Measurements from ENCODE around the gene TBCB. TPM values are rescaled to one million over a fixed set of nuclear protein-coding genes. Genes with fewer than 3 reads are reported as not detected.
"Not testable (repeated sequence)": the region's sequence is repeated elsewhere in the genome, so short reads cannot be mapped to it uniquely, and the experiment has no call there.

The TBCB gene
- polyA plus RNA-seq, result 95.3 TPM
- long read RNA-seq, donor 1, transcript TBCB-201 (6 exons, 1,473 nt), result major isoform, 15 of 19 reads
- long read RNA-seq, donor 1, partial matches to known transcripts, result 0 of 19 reads
- long read RNA-seq, donor 1, other reads (novel, unspliced or antisense), result 0 of 19 reads
- long read RNA-seq, donor 2, transcript TBCB-201 (6 exons, 1,473 nt), result major isoform, 32 of 44 reads
- long read RNA-seq, donor 2, transcript TBCB-208 (5 exons, 776 nt), result minor isoform, 5 of 44 reads
- long read RNA-seq, donor 2, partial matches to known transcripts, result 0 of 44 reads
- long read RNA-seq, donor 2, other reads (novel, unspliced or antisense), result 0 of 44 reads
- long read RNA-seq, donor 3, result 0 reads
- long read RNA-seq, donor 4, partial matches to known transcripts, result 0 of 2 reads
- long read RNA-seq, donor 4, other reads (novel, unspliced or antisense), result 0 of 2 reads
- long read RNA-seq, donor 5, transcript TBCB-208 (5 exons, 776 nt), result minor isoform, 5 of 45 reads
- long read RNA-seq, donor 5, transcript TBCB-201 (6 exons, 1,473 nt), result major isoform, 37 of 45 reads
- long read RNA-seq, donor 5, partial matches to known transcripts, result 0 of 45 reads
- long read RNA-seq, donor 5, other reads (novel, unspliced or antisense), result 0 of 45 reads
- long read RNA-seq, donor 6, transcript TBCB-201 (6 exons, 1,473 nt), result major isoform, 38 of 43 reads
- long read RNA-seq, donor 6, partial matches to known transcripts, result 0 of 43 reads
- long read RNA-seq, donor 6, other reads (novel, unspliced or antisense), result 0 of 43 reads
- long read RNA-seq, donor 7, transcript TBCB-201 (6 exons, 1,473 nt), result major isoform, 23 of 28 reads
- long read RNA-seq, donor 7, partial matches to known transcripts, result 0 of 28 reads
- long read RNA-seq, donor 7, other reads (novel, unspliced or antisense), result 0 of 28 reads
- long read RNA-seq, donor 8, transcript TBCB-208 (5 exons, 776 nt), result minor isoform, 5 of 70 reads
- long read RNA-seq, donor 8, transcript TBCB-206 (4 exons, 656 nt), result minor isoform, 9 of 70 reads
- long read RNA-seq, donor 8, transcript TBCB-201 (6 exons, 1,473 nt), result major isoform, 38 of 70 reads
- long read RNA-seq, donor 8, partial matches to known transcripts, result 15 of 70 reads
- long read RNA-seq, donor 8, other reads (novel, unspliced or antisense), result 0 of 70 reads
- long read RNA-seq, donor 9, transcript TBCB-201 (6 exons, 1,473 nt), result major isoform, 36 of 73 reads
- long read RNA-seq, donor 9, transcript TBCB-208 (5 exons, 776 nt), result minor isoform, 5 of 73 reads
- long read RNA-seq, donor 9, transcript TBCB-206 (4 exons, 656 nt), result minor isoform, 11 of 73 reads
- long read RNA-seq, donor 9, partial matches to known transcripts, result 14 of 73 reads
- long read RNA-seq, donor 9, other reads (novel, unspliced or antisense), result 0 of 73 reads
- long read RNA-seq, donor 10, transcript TBCB-201 (6 exons, 1,473 nt), result major isoform, 37 of 83 reads
- long read RNA-seq, donor 10, transcript TBCB-208 (5 exons, 776 nt), result minor isoform, 7 of 83 reads
- long read RNA-seq, donor 10, transcript TBCB-206 (4 exons, 656 nt), result minor isoform, 10 of 83 reads
- long read RNA-seq, donor 10, partial matches to known transcripts, result 26 of 83 reads
- long read RNA-seq, donor 10, other reads (novel, unspliced or antisense), result 0 of 83 reads
- long read RNA-seq, donor 11, transcript TBCB-201 (6 exons, 1,473 nt), result major isoform, 22 of 29 reads
- long read RNA-seq, donor 11, partial matches to known transcripts, result 5 of 29 reads
- long read RNA-seq, donor 11, other reads (novel, unspliced or antisense), result 0 of 29 reads

DNA sequence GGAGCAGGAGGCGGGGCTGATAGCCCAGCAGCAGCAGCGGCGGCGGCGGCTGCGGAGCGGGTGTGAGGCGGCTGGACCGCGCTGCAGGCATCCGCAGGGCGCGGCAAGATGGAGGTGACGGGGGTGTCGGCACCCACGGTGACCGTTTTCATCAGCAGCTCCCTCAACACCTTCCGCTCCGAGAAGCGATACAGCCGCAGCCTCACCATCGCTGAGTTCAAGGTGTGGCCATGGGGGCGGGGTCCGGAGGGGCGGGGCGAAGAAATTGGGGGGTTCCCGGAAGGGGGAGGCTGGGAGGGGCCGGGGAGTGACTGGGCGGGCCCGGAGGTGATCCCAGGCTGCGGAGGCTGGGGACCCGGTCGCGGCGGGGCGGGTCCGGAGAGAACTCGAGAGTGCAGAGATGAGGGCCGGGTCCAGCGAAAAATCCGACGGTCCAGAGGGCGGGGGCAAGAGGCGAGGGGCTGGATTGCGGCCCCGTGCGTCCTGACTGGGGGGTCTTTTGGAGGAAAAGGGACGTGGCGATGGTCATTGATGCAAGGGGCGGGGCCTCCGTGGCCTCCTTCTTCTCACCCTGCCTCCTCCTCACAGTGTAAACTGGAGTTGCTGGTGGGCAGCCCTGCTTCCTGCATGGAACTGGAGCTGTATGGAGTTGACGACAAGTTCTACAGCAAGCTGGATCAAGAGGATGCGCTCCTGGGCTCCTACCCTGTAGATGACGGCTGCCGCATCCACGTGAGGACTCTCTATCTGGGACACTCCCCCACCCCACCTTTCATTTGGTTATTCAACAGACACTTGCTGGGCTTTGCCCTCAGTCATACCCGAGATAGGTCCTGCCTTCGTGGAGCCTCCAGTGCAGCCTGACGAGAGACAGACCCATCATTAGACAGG, at the start of gene TBCB:
TBCB (plus strand) TSS at position 16 of the 891 bp plus-strand sequence; CDS start at position 109, 93 bp downstream.
- Histone ChIP-seq H3K4me3 (ENCODE audit: low read length) (peak within 1 kb of the TSS; percentile 91), H3K36me3 (ENCODE audit: control insufficient read depth, insufficient read depth, low read length) (peaks cover 33% of the 10 kb centered on the region), H3K4me1 (ENCODE audit: control insufficient read depth, insufficient read depth, low read length) (peaks cover 28% of the 10 kb centered on the region), H3K9me3 (ENCODE audit: control insufficient read depth, low read depth, low read length) (no peaks in the 10 kb centered on the region), H3K27me3 (ENCODE audit: control insufficient read depth, insufficient read depth, low read length) (no peaks in the 10 kb centered on the region), H3K27ac (ENCODE audit: low read length) (peak within 1 kb of the TSS; percentile 95)
- no CpG with 5 or more reads among the region's 59 CpGs for WGBS (ENCODE audit: insufficient coverage, low lambda C conversion rate)
- DNase-seq, result no peak

GRCh38 chr19:36067681-36068080, 47.6 kb upstream of the TBCB start:
- no peak for DNase-seq
- peaks cover 11% of the 10 kb centered on the region for H3K36me3 ChIP-seq (ENCODE audit: control insufficient read depth, insufficient read depth, low read length)

GRCh38 chr19:36068810-36069499, 46.3 kb upstream of the TBCB start:
- H3K27me3 ChIP-seq (ENCODE audit: control insufficient read depth, insufficient read depth, low read length); H3K4me3 ChIP-seq (ENCODE audit: low read length); H3K4me1 ChIP-seq (ENCODE audit: control insufficient read depth, insufficient read depth, low read length); DNase-seq; H3K27ac ChIP-seq (ENCODE audit: low read length); H3K9me3 ChIP-seq (ENCODE audit: control insufficient read depth, low read depth, low read length): not testable (repeated sequence)
- H3K36me3 ChIP-seq (ENCODE audit: control insufficient read depth, insufficient read depth, low read length), result peaks cover 13% of the 10 kb centered on the region
- WGBS (ENCODE audit: insufficient coverage, low lambda C conversion rate), result no CpG with 5 or more reads among the region's 57 CpGs

More at GRCh38 chr19:36067681-36068080, 47.6 kb upstream of the TBCB start:
- no peak overlapping the region for H3K27ac ChIP-seq (ENCODE audit: low read length)
- no CpG with 5 or more reads among the region's 11 CpGs for WGBS (ENCODE audit: insufficient coverage, low lambda C conversion rate)
- no peaks in the 10 kb centered on the region for H3K27me3 ChIP-seq (ENCODE audit: control insufficient read depth, insufficient read depth, low read length)
- no peaks in the 10 kb centered on the region for H3K9me3 ChIP-seq (ENCODE audit: control insufficient read depth, low read depth, low read length)
- H3K4me3 ChIP-seq (ENCODE audit: low read length), result no peak overlapping the region
- no peaks in the 10 kb centered on the region for H3K4me1 ChIP-seq (ENCODE audit: control insufficient read depth, insufficient read depth, low read length)

DNA sequence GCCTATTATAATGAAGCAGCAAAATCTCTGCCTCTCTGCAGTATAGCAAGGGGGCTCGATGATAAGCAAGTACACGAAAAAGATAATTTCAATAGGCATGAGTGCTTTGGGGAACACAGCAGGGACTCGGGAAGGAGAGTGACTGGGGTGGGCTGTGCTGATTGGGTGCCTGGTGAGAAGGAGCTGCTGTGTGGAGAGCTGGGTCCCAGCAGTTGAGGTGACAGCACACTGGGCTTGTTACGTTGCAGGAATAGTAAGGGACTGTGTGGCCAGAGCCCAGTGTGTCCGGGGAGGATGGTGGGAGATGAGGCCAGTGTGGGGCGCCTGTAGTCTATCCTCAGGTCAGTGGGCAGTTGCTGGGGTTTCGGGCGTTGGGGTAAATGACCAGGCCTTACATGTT, 43.2 kb upstream of the TBCB start:
- DNase-seq, result no peak
- no peak overlapping the region for H3K4me3 ChIP-seq (ENCODE audit: low read length)
- H3K27me3 ChIP-seq (ENCODE audit: control insufficient read depth, insufficient read depth, low read length), result no peaks in the 10 kb centered on the region
- H3K4me1 ChIP-seq (ENCODE audit: control insufficient read depth, insufficient read depth, low read length), result no peaks in the 10 kb centered on the region
- H3K27ac ChIP-seq (ENCODE audit: low read length), result no peak overlapping the region
- H3K9me3 ChIP-seq (ENCODE audit: control insufficient read depth, low read depth, low read length), result no peaks in the 10 kb centered on the region
- no CpG with 5 or more reads among the region's 8 CpGs for WGBS (ENCODE audit: insufficient coverage, low lambda C conversion rate)
- H3K36me3 ChIP-seq (ENCODE audit: control insufficient read depth, insufficient read depth, low read length), result peaks cover 7% of the 10 kb centered on the region

GRCh38 chr19:36073121-36073876, 42.0 kb upstream of the TBCB start:
- Histone ChIP-seq H3K36me3 (ENCODE audit: control insufficient read depth, insufficient read depth, low read length) (peaks cover 2% of the 10 kb centered on the region), H3K27me3 (ENCODE audit: control insufficient read depth, insufficient read depth, low read length) (no peaks in the 10 kb centered on the region), H3K27ac (ENCODE audit: low read length) (no peak overlapping the region), H3K4me1 (ENCODE audit: control insufficient read depth, insufficient read depth, low read length) (no peaks in the 10 kb centered on the region), H3K4me3 (ENCODE audit: low read length) (no peak overlapping the region), H3K9me3 (ENCODE audit: control insufficient read depth, low read depth, low read length) (no peaks in the 10 kb centered on the region)
- DNase-seq, result no peak
- 100% methylated on average over 4 of the region's 10 CpGs for WGBS (ENCODE audit: insufficient coverage, low lambda C conversion rate)

- DNase-seq, result no peak
- no peak overlapping the region for H3K4me3 ChIP-seq (ENCODE audit: low read length)
- no peaks in the 10 kb centered on the region for H3K9me3 ChIP-seq (ENCODE audit: control insufficient read depth, low read depth, low read length)
- H3K27me3 ChIP-seq (ENCODE audit: control insufficient read depth, insufficient read depth, low read length), result no peaks in the 10 kb centered on the region
- no peak overlapping the region for H3K27ac ChIP-seq (ENCODE audit: low read length)
- peaks cover 18% of the 10 kb centered on the region for H3K36me3 ChIP-seq (ENCODE audit: control insufficient read depth, insufficient read depth, low read length)
- no peaks in the 10 kb centered on the region for H3K4me1 ChIP-seq (ENCODE audit: control insufficient read depth, insufficient read depth, low read length)
- WGBS (ENCODE audit: insufficient coverage, low lambda C conversion rate), result 67% methylated on average over 1 of the region's 3 CpGs
These were observed 35.8 kb upstream of the TBCB start for GRCh38 chr19:36079389-36079945.

DNA sequence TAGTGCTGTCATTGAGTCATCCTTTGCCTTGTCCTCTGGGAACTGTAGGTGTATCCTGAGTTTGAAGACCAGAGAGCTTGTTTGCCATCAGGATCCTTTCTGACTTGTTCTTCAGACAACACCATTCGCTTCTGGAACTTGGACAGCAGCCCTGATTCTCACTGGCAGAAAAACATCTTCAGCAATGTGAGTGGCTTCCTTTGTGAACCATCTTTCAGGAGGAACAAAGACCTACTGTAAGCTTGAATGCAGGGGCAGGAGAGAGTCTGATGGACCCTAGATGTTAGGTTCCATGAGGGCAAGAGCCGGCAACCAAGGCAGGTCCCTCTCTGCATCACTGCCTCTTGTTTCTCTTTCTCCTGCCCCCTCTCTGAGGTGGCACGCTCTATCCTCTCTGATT, 33.9 kb upstream of the TBCB start:
- Histone ChIP-seq H3K27me3 (ENCODE audit: control insufficient read depth, insufficient read depth, low read length) (no peaks in the 10 kb centered on the region), H3K4me3 (ENCODE audit: low read length) (no peak overlapping the region), H3K27ac (ENCODE audit: low read length) (no peak overlapping the region), H3K4me1 (ENCODE audit: control insufficient read depth, insufficient read depth, low read length) (no peaks in the 10 kb centered on the region), H3K36me3 (ENCODE audit: control insufficient read depth, insufficient read depth, low read length) (peaks cover 18% of the 10 kb centered on the region), H3K9me3 (ENCODE audit: control insufficient read depth, low read depth, low read length) (no peaks in the 10 kb centered on the region)
- no CpG with 5 or more reads among the region's 3 CpGs for WGBS (ENCODE audit: insufficient coverage, low lambda C conversion rate)
- no peak for DNase-seq

GRCh38 chr19:36081894-36082293, 33.4 kb upstream of the TBCB start:
- no peak for DNase-seq
- Histone ChIP-seq H3K36me3 (ENCODE audit: control insufficient read depth, insufficient read depth, low read length) (peaks cover 18% of the 10 kb centered on the region), H3K4me3 (ENCODE audit: low read length) (no peak overlapping the region), H3K27ac (ENCODE audit: low read length) (no peak overlapping the region), H3K27me3 (ENCODE audit: control insufficient read depth, insufficient read depth, low read length) (no peaks in the 10 kb centered on the region), H3K9me3 (ENCODE audit: control insufficient read depth, low read depth, low read length) (no peaks in the 10 kb centered on the region), H3K4me1 (ENCODE audit: control insufficient read depth, insufficient read depth, low read length) (no peaks in the 10 kb centered on the region)
- no CpG with 5 or more reads among the region's 7 CpGs for WGBS (ENCODE audit: insufficient coverage, low lambda C conversion rate)

Data from large intestine (tissue), 12 donors.